Ramos (cell line): ENCODE results near the gene HMGB4.

Experiments used
- in situ Hi-C: fragments of 300-500 bp; cut with MboI; formaldehyde crosslinking; loops from one replicate; pipeline ENCODE4 v1.14.3; 2022; ENCODE audit warnings: low sequenced_read_pairs; ENCODE audit not compliant: unreplicated experiment

Gene HMGB4

DNA sequence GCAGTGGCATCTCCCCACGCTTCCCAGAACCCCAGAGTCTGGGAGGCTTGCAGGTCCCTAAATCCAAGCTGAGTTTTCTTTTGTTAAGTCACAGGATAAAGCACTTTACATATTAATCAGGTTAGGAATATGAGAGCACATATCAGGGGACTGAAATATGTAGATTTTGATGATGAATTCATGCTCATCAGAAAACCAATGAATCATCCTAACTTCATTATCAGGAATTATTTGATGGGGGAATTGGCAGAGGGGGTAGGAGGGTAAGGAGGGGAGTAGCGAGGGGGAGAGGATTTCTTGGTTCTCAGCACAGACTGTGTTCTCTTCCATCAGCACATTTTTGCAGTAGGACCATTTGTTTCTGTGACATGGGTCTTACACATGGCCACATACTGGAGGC lies 32.1 kb downstream of the HMGB4 start:
- in situ Hi-C loops, result no loop called here

GRCh38 chr1:33897092-33897725 lies 33.3 kb downstream of the HMGB4 start:
- in situ Hi-C loops, result no loop called here

DNA sequence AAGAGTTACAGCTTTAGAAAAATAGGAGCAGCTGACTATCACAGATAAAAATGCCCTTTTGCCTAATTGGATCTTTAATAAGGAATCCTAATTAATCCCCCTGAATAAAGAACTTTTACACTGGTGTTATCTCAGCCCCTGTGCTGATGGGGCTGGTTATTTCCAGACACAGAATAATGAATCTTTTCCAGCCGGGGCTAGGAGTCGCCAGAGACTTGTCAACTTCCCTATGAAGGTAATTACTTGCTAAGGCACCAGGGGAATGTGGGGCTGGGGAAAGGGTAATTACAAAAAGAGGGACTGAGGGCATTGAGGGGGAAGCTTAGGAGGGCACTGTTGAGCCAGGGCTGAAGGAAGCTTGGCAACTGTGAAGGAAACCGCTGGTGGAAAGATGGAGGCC lies 34.5 kb downstream of the HMGB4 start:
- in situ Hi-C loops, result no loop called here

DNA sequence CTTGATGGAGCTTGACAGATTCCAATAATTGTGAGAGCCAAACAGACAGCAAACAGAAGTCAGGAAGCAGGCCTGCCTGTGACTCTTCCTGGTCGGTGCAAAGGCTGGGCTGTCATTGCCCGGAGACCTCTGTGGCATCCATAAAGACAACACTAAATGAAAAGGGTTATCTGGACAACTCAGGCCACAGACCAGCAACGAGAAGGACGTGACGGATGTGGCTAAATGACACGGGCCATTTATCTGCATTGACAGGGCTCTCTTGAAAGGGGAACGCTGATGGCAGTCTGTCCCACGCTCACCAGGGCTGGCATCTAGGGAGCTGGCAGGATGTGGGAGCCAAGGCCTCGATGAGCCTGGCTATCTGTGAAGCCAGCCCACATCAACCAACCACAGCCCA lies 35.0 kb downstream of the HMGB4 start:
- in situ Hi-C loops, result no loop called here

GRCh38 chr1:33899746-33900145 lies 35.9 kb downstream of the HMGB4 start:
- in situ Hi-C loops, result no loop called here

GRCh38 chr1:33902486-33903209 lies 38.8 kb downstream of the HMGB4 start:
- in situ Hi-C loops, result no loop called here

- in situ Hi-C loops, result no loop called here
Observed at GRCh38 chr1:33903210-33903589, 39.3 kb downstream of the HMGB4 start.

DNA sequence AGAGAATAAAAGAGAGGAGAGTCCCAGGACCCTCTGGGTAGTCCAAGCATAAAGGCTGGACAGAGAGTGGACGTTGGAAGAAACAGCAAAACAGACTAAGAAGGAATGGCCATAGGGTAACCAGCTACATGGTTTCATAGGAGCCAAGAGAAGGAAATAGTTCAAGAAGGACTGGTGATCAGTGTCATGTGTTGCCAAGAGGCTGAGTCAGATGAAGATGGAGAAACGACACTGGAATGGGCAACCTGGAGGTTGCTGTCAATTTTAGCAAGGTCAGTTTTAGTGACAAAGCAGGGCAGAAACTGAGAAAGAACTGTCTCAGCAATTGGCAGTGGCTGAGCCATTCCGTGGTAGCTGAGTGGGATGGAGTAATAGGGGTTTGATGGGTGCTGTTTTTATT lies 41.4 kb downstream of the HMGB4 start:
- in situ Hi-C loops, result no loop called here

GRCh38 chr1:33906156-33906555 lies 42.3 kb downstream of the HMGB4 start:
- in situ Hi-C loops, result no loop called here

GRCh38 chr1:33908324-33908956 lies 44.6 kb downstream of the HMGB4 start:
- in situ Hi-C loops, result no loop called here
